Fibroblast of skin of abdomen (primary cell): ENCODE results near the gene PMM1. TPM values are rescaled to one million over a fixed set of nuclear protein-coding genes. Genes with fewer than 3 reads are reported as not detected.
"Not testable (repeated sequence)": the region's sequence is repeated elsewhere in the genome, so short reads cannot be mapped to it uniquely, and the experiment has no call there.

ENCODE experiments used
- DNase-seq: peaks from one replicate; pipeline ENCODE4 v3.0.0-alpha.2; 2013
- polyA plus RNA-seq, 2 experiments: library from polyadenylated mRNA; unstranded; fragments of 120-200 nt; gene quantifications; one replicate each; pipeline ENCODE4 v1.2.1, GENCODE V29; 2013; ENCODE audit not compliant: insufficient read length in 2 of 2

PMM1 gene
- 55.2 TPM for polyA plus RNA-seq (2013, experiment 1 of 2; ENCODE audit: insufficient read length)
- 57.6 TPM for polyA plus RNA-seq (2013, experiment 2 of 2; ENCODE audit: insufficient read length)

DNA sequence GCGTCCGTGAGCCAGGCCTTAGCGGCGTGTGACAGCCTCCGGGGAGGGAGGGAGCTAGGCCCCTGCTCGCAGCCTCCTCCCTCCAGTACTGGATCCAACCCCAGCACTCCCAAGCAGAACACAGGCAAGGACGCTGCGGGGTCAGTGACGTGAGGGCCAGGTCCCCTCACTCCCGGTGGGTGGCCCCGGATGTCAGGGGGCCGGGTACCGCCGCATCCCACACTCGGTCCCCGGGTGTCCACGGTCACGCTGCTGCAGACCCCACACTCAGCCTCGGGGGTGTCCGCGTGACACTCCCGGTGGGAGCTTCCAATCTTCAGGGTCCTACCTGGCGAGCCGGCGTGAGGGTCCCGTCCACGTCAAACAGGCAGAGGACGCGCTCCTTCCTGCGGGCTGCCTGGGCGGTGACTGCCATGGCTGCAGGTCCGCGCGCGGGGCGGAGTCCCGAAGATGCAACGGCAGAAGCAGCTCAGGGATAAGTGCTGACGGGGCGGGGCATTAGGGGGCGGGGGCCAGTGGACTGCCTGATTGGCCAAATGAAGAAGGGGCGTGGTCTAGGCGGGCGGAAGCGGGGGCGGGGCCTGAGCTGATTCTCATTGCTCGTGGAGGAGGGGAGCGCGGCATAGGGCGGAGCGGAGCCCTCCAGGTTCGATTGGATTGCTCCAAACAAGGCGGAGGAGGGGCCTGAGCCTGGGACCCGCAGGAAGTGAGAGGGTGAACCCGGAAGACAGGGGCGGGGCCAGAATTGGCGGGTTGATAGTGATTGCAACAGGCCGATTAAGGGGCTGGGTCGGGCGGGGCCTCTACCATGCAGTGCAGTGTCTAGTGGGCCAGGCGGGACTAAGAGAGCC lies at the start of gene PMM1:
Gene PMM1 (minus strand): TSS at position 450 of the 851 bp plus-strand sequence. CDS start 35 bp downstream, at position 415.
- peak; percentile 100 for DNase-seq

DNA sequence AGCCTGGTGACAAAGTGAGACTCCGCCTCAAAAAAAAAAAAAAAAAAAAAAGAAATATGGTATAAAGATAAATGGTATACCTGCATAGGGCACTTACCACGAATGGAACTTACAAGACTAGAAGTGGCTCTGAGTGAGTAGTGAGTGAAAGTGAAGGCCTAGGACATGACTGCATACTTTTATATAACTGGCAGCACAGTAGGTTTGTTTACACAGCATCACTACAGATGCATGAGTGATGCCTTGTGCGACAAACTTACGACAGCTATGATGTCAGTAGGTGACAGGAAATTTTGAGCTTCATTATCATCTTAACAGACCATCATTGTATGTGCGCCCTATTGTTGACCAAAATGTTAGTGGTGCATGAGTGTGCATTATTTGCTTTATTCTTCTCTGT lies 49.1 kb upstream of the PMM1 start:
- DNase-seq, result no peak

DNA sequence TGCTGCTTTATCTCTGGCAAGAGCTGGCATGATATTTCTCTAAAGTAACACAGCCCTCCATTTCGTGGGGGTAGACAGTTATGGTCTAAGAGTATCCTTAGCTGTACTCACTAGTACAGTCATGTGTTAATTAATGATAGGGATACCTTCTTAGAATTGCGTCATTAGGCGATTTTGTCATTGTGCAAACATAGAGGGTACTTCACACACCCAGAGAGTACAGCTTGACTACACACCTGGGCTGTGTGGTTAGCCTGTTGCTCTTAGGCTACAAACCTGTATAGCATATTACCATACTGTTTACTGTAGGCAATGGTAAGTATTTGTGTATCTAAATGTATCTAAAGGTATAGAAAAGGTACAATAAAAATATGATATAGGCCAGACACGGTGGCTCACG lies 48.5 kb upstream of the PMM1 start:
- no peak for DNase-seq

DNA sequence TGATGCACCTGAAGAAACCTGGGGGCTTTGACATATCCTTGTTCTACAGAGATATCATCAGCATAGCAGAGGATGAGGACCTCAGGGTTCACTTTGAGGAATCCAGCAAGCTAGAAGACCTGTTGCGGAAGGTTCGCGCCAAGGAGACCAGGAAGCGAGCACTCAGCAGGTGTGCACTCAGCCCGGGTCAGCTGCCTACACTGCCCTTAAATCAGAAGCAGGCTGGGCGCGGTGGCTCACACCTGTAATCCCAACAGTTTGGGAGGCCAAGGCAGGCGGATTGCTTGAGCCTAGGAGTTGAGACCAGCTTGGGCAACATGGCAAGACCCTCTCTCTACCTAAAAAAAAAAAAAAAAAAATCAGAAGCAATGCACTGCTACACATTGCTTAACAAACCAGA lies 48.0 kb upstream of the PMM1 start:
- DNase-seq, result not testable (repeated sequence)

DNA sequence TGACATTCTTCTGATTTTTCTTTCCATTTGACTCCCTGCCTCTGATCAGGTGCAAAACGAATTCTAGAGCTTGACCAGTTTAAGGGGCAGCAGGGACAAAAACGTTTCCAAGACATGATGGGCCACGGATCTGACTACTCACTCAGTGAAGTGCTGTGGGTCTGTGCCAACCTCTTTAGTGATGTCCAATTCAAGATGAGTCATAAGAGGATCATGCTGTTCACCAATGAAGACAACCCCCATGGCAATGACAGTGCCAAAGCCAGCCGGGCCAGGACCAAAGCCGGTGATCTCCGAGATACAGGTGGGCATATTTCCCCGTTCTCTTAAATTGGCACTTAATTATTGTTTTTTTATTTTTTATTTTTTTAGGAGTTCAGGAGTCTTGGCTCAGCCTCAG lies 46.8 kb upstream of the PMM1 start:
- DNase-seq, result no peak

DNA sequence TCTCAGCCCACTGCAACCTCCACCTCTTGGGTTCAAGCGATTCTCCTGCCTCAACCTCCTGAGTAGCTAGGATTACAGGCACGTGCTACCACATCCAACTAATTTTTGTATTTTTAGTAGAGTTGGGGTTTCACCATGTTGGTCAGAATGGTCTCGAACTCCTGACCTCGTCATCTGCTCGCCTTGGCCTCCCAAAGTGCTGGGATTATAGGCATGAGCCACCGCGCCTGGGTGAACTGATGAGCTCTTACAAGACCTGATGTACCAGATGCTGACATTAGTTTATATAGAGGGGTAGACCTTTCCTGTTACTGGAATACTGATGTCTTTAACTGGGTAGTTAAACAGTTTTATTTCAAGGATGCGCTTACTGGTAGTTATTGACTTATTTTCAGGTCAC lies 45.0 kb upstream of the PMM1 start:
- not testable (repeated sequence) for DNase-seq

DNA sequence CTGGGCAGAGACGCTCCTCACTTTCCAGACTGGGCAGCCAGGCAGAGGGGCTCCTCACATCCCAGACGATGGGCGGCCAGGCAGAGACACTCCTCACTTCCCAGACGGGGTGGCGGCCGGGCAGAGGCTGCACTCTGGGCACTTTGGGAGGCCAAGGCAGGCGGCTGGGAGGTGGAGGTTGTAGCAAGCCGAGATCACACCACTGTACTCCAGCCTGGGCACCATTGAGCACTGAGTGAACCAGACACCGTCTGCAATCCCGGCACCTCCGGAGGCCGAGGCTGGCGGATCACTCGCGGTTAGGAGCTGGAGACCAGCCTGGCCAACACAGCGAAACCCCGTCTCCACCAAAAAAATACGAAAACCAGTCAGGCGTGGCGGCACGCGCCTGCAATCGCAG lies 42.0 kb upstream of the PMM1 start:
- DNase-seq, result not testable (repeated sequence)

DNA sequence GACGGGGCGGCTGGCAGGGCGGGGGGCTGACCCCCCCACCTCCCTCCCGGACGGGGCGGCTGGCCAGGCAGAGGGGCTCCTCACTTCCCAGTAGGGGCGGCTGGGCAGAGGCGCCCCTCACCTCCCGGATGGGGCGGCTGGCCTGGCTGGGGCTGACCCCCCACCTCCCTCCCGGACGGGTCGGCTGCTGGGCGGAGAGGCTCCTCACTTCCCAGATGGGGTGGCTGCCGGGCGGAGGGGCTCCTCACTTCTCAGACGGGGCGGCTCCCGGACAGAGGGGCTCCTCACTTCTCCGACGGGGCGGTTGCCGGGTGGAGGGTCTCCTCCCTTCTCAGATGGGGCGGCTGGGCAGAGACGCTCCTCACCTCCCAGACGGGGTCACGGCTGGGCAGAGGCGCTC lies 41.5 kb upstream of the PMM1 start:
- DNase-seq, result not testable (repeated sequence)

DNA sequence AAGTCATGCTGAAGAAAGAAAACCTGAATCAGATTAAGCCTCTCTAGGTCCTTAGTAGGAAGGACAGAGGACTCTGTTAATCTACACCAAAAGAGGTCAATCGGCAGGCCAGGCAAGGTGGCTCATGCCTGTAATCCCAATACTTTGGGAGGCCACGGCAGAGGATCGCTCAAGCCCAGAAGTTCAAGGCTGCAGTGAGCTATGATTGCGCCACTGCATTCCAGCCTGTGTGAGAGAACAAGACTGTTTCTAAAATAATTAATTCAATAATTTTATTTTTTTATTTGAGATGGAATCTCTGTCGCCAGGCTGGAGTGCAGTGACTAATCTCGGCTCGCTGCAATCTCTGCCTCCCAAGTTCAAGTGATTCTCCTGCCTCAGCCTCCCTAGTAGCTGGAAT lies 35.9 kb upstream of the PMM1 start:
- DNase-seq, result no peak

DNA sequence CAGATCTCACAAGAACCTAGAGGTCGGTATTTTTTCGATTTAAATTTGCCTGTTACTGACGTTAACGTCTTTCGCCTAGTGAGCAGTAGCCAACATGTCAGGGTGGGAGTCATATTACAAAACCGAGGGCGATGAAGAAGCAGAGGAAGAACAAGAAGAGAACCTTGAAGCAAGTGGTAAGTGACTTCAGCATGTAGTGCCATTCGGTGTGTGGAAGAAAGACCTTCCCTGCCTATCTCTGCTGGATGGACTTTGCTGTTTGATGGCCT lies 32.2 kb upstream of the PMM1 start:
- no peak for DNase-seq

DNA sequence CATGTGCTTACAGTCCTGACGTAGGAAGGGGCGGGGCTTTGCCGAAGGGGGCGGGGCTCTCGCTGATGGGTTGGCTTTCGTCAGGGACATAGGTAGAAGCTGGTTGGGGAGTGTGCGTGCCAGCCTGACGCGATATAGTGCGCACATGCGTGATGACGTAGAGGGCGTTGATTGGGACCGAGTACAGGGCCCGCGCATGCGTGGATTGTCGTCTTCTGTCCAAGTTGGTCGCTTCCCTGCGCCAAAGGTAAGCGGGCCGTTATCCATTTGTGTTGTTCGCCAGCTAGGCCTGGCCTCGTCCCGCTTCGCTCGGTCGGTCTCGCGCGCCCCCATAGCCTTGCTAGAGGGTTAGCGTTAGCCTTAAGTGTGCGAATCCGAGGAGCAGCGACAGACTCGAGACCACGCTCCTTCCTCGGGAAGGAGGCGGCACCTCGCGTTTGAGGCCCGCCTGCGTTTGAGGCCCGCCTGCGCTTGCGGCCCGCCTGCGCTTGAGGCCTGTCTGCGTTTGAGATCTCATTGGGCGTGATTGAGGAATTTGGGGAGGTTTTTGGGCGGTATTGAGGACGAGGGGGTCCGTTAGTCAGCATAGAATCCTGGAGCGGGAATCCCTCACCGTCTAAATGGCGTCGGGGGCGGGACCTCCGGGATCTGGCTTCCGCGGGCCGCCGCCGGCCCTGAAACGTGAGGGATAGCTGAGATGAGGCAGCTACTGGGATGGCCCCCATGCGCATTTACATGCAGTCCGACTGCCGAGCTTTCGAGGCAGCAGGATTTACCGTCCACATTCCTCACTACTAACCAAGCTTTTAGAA lies 31.7 kb upstream of the PMM1 start, which contains the start of gene XRCC6:
Gene XRCC6 (plus strand): TSS at position 197 of the 812 bp plus-strand sequence. CDS start 710 bp downstream, outside the sequence.
- DNase-seq, result peak; percentile 100

DNA sequence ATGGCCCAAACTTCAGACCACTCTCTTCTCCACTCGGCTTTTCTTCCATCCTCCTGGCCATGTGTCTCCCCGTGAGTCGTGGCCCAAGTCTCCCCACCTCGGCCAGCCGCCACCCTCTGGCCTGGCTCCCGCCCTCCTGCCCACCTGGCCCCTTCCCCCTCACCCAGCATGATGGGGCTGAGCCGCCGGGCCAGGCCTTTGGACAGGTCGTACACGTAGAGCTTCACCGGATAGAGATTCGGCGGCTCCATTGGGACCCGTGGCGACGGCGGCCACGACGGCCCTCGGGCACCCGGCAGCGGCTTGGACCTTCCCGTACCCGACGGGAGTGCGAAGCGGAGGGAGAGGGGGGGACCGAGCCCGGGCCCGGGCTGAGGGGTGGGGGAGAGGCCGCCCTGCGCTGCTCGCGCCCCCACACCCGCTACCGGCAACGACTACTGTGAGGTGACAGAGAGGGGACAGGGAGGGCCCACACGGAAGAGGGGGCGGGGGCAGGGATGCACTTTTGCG lies 31.0 kb upstream of the PMM1 start, which contains the start of gene DESI1:
Gene DESI1 (minus strand): TSS at position 455 of the 510 bp plus-strand sequence. CDS start 204 bp downstream, at position 251.
- no peak for DNase-seq

DNA sequence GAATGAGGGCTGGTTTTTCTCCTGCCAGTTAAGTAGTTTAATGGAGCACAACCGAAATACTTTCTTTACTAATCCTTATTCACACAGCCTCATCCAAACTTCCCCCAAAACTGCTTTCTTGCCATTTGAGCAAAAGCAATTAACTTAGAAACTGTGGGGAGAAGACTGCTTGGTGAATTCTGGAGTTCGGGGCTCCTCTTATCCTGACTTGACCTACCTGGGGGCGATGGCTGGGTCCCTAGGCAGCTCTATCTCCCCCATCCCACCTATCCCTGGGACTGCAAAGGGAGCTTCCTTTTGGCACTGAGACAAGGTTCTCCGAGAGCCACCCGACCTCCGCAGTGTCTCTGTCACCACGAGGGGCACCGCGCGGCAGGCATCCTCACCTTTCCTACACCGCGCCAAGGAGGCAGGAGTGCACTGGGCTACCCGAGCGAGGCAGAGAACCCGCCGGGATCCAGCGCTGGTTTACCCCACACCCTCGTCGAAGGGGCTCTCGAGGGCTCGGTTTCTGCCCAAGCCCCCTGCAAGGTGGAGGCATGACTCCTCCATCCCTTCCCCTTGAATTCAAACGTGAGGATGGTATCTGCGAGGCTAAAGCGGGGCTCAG lies 30.4 kb upstream of the PMM1 start:
- DNase-seq, result no peak

DNA sequence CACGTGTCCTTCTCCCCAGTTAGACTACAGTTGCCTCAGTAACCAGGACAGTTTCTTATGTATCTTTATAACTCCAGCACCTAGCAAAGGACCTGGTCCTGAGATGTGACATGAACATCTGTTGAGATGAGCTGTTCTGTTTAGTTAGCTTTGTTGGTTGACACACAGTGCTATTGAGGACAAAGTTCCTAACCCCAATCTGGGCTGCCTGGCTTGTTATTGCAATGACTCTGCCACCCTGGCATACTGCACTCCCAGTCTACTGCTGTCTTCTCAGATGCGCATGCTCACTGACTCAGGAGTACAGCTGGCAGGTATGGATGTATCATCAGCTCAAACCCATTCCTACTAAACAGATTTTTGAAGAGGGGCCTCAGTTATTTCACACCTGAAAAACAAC lies 23.8 kb upstream of the PMM1 start:
- no peak for DNase-seq

DNA sequence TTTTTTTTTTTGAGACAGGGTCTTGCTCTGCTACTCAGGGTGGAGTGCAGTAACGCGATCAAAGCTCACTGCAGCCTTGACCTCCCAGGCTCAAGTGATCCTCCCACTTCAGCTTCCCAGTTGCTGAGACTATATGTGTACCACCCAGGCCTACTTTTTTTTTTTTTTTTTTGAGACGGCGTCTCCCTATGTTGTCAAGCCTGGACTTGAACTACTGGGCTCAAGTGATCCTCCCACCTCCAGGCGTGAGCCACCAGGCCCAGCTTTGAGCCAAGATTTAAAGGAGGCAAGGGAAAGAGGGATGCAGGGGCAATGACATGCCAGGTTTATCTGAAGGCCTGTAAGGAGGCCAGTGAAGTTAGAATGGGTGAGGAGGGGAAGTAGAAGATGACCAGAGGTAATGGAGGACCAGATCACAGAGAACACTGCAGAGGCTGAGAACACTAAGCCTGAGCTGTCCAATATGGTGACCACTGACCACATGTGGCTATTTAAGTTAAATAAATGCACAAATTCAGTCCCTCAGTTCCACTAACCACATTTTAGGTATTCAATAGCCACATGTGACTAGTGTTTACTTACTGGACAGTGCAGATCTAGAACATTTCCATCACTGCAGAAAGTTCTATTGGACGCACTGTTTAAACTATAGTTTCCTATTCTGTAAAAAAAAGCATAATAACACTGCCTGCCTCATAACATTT lies 23.1 kb upstream of the PMM1 start:
- no peak for DNase-seq

DNA sequence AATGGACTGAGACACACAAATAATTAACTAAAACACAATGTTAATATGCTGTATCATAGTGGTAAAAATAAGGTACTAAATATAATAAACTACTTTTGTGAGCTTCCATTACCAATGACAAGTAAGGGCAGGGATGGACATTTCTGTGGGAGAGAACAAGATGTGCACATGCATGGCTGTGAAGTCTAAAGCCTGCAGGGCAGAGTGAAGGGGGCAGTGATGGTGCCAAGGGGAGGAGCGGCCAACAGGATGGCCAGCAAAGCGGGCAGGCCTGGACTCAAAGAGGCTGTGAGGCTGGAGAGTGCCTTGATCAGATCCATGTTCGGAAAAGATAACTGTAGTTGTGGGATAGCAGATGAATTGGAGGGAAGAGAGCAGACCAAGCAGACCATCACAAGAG lies 18.7 kb upstream of the PMM1 start:
- no peak for DNase-seq

DNA sequence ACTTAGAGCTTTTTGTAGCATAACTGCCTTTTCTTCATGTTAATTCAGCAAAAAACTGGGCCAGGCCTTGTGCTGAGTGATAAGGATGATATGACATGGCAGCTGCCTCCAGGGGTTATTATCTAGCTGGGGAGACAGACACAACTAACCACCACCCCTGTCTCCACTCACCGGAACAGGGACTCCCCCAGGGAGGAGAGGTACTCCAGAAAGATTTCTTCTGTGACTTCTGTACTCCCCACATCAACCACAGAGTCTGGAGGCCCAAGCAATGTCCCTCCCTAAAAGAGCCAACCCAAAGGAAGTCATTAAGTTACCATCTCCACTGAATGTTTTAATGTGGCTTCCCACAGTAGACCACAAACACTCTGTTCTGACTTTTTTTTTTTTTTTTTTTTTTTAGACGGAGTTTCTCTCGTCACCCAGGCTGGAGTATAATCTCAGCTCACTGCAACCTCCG lies 14.3 kb upstream of the PMM1 start:
- no peak for DNase-seq

DNA sequence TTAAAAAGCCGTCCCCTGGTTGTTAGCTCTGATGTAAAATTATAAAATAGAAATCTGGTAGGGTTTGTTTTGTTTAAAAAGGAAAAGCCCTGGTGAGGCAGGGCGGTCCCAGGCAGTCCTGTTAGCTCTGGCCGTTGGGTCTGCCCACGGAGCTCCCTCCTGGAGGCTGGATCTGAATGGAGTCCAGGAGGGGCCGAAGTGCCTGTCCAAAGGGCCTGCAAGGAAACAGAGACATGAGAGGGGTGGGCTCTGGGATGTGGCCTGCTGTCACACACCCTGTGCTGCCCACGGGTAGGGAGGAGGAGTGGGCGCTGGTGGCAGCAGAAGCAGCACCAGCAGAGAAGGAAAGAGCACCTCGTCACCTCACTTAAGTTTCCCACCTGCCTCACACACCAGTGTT lies 11.3 kb upstream of the PMM1 start:
- no peak for DNase-seq

DNA sequence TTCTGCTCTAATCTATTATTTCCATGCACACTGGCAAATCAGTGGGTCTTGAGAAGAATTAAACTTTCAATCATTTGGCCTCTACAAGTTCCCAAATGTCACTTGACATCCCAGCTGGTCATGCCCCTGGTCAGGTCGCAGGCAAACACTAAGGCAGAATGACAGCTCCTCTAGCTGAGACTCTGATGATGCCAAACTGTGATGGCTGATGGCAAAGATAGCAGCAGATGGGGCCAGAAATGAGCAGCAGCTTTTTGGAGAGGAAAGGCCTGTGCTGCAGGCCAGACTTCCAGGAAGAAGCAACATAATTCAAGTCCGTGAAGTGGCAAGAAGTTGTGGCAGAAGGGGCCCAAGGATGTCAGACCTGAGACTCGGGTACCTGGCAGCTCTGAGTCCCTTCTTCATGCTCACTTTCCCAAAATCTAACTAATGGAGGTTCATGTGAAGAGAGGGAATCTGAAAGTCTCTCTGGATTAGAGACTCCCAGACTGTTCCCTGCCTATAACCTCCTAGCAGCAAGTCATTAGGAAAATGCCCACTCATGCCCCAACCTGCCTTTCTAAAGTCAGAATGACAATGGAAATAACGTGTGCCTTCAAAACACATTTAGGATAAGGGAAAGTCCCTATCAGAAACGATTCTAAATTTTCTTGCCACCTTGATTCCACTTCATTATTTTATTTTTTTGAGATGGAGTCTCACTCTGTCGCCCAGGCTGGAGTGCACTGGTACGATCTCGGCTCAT lies 9.4 kb upstream of the PMM1 start:
- DNase-seq, result no peak

DNA sequence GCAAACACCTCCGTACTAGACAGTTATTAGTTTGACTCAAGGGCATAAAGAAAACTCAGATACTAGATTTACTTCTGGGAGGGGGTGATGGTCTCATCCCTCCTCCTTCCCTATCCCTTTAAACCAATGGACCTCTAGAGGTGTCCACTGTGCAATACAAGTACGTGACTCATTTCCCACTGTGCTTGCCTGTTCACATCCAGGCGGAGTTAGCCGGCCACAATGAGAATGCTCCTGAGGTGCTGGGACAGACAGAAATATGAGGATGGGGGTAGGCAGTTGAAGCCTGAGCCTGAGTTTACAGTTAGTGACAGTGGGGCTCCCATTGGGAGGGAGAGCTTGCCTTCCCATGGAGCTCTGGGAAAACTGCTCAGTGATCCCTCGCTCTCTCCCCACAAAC lies 8.4 kb upstream of the PMM1 start:
- DNase-seq, result peak; percentile 82

DNA sequence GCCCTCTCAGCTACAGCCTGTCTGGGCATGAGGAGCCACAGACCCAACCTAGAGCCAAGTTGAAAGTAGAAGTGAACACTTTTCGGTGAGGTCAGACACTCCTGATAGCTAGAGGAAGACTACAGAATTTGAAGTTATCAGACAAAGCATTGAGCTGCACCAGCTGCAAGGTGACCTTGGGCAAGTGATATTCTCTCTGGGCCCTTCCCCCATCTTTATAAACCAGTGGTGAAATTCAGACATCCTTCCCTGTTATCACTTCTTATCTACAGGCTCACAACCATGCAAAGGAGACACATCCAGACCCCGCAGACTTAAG lies 8.0 kb upstream of the PMM1 start:
- DNase-seq, result no peak
